Ureter (tissue), 1 donor: ENCODE data around the gene RFX5. TPM values are rescaled to one million over a fixed set of nuclear protein-coding genes. Genes with fewer than 3 reads are reported as not detected.
"Not testable (repeated sequence)": the region's sequence is repeated elsewhere in the genome, so short reads cannot be mapped to it uniquely, and the experiment has no call there.

Experiments used
- DNase-seq: peaks from one replicate; pipeline ENCODE4 v3.0.0-alpha.2; 2020; ENCODE audit warnings: low spot score
- total RNA-seq: library from RNA; stranded (reverse); gene quantifications from one replicate; pipeline ENCODE4 v1.2.4, GENCODE V29; 2023
- donor health status: DM: yes; HTN: yes; CAD: no.

RFX5 gene
- total RNA-seq, 1 donor from 2014 or later: 32.5 TPM

DNA sequence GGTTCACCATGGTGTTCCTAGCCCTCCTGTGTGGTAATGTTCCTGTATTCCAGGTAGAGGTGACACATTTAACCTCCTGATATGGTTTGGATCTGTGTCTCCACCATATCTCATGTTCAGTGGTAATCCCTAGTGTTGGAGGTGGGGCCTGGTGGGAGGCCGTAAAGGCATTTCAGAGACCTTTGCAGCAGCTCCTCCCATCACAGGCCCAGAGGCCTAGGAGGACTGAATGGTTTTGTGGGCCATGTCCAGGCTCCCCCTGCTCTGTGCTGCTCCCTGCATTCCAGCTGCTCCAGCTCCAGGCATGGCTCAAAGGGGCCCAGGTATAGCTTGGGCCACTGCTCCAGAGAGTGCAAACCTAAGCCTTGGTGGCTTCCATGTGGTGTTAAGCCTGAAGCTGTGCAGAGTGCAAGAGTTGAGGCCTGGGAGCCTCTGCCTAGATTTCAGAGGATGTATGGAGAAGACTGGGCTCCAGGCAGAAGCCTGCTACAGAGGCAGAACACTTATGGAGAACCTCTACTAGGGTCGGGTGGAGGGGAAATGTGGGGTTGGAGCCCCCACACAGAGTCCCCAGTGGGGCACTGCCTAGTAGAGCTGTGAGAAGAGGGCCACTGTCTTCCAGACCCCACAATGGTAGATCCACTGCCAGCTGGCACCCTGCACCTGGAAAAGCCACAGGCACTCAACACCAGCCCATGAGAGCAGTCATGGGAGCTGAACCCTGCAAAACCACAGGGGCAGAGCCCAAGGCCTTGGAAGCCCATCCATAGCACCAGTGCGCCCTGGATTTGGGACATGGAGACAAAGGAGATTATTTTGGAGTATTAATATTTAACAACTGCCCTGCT is 15.5 kb upstream of the RFX5 start:
- DNase-seq: no peak

GRCh38 chr1:151361883-151362282 is 14.8 kb upstream of the RFX5 start:
- no peak for DNase-seq

GRCh38 chr1:151356696-151357095 is 9.6 kb upstream of the RFX5 start:
- DNase-seq: no peak

DNA sequence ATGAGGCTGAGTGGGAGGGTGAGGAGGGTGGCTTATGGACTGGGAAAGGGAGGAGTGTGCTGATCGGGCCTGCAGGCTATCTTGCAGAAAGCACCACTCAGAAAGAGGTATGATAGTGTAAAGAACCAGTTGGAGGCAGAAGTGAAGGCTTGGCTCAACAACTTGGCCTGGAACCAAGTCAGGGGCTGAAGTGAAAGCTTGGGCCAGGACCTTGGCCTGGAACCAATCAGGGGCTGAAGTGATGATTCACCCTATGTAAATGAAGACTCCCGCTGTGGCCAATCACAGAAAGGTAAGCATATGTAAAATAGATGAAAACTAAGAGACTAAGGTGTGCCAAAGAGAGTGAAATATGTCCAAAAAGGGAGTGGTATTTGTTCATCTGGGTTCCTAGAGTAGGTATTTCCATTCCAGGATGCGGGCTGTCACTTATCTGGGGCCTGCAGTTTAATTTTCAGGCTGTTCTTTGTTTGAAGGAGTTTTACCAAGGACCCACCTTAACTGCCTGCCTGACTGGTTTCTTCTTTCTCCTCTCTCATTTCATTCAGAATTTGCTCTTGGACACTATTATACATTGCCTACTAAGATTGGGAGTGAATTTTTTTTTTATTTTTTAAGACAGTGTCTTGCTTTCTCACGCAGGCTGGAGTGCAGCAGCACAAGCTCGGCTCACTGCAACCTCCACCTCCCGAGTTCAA is 5.1 kb upstream of the RFX5 start:
- DNase-seq: no peak

DNA sequence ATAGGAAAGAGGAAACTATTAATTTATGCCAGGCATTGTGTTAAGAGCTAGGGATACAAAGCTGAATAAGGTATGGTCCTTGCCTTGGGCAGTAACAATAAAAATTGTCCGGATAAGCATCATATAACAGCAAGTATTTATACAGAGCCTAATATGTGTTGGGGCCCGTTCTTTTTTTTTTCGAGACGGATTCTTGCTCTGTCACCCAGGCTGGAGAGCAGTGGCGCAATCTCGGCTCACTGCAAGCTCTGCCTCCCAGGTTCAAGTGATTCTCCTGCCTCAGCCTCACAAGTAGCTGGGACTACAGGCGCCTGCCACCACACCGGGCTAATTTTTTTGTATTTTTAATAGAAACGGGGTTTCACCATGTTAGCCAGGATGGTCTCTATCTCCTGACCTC is 3.3 kb upstream of the RFX5 start:
- DNase-seq: not testable (repeated sequence)

DNA sequence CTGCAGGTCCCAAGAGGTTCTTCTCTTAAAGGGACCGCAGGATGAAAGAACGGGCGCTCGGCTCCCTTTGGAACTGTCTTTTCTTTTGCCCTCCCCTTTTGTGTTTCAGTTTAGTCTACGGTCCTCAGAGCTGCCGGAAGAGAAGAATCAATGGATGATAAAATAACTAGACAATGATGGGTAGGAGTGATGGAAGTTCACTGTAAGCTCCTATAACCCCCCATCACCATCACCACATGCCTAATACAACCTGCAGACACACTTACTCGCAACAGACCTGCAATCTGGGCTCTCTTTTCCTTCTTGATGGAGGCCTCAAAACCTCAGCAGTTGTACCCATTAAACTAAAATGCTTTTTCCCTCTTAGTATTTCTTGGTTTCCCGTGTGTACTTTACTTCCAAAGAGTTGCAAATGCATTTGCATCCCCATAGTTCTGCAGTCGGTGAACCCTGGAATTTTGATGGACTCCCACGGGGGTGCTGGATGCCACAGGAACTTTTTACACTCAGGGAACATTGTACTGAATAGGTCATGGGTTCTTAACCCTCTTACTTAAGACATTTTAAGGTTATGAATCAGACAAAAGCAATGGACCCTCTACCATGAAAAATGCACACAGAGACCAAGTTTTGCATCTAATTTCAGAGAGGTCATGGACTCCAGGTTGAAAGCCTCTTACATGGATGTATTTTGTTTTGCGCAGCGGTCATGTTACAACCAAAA is 633 bp upstream of the RFX5 start:
- no peak for DNase-seq

DNA sequence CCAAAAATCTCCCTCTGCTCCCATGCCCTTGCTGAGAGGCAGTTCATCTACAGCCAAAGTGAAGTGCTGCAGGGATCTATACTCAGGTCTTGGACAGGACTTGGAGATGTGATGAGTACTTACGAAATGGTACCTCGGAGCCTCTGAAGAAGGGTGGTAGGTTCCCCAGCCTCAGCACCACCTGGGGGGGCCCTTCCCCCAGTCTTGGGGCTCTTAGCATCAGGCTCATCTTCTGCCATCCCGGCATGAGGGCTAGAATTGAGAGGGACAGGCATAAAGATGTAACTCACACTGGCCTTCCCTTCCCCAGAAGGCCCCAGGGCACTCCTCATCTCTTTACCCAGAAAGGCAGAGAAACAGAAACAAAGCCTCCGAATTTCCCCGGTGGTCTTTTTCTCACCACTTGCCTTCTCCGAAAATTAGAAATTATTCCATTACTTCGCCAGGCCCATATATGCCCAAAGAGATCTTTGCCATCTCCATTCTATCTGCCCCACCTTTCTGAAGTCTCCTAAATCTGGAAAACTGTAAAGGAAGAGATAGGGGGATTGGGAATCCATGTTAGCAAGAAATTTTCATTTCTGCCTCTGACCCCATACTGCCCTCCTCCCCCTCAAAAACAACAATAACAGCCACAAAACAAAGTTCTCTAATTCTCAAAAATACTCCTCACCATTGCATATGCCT is 827 bp downstream of the RFX5 start:
- DNase-seq: no peak

- no peak for DNase-seq
These were observed 2.8 kb downstream of the RFX5 start for GRCh38 chr1:151344291-151344690.

DNA sequence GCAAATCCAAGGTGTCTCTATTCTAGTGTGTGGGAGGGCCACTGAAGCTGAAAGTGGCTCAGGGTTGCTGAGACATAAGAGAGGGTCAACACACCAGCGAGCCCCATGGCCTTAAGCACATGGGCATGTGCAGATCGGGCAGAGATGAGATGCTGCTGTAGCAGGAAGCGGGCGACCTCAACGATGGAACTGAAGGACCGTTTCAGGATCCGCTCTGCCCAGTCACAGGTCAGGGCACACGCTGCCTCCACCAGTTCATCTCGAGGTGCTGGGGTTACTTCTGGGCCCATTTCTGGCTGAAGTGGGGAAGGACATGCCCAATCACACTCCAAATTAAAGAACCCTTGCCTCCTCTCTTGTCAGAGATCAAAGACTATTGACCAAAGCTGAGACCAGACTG is 3.5 kb downstream of the RFX5 start:
- no peak for DNase-seq

- DNase-seq: no peak
These were observed 4.5 kb downstream of the RFX5 start for GRCh38 chr1:151342569-151342968.

DNA sequence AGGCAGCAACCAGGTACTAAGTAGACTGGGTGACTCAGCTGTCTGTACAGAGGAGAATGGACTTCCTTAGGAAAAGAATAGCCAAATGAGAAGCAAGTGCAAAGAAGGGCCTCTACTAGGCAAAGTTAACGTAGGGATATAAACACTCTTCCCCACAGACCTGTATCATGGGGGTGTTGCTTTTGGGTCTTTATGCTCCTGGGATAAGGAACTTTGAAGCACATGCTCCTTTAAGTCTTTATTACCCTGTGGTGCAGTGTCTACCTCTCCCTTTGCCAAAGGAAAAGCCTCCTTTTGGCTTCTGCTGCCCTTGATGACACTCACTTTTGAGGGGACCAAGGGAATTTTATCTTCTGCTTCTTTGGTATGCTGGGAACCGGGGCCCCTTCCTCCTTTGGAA is 5.0 kb downstream of the RFX5 start:
- DNase-seq: no peak

GRCh38 chr1:151340870-151341754 is 5.9 kb downstream of the RFX5 start:
- DNase-seq: no peak

- DNase-seq: no peak
These were observed 10.5 kb downstream of the RFX5 start for GRCh38 chr1:151336556-151336955.

DNA sequence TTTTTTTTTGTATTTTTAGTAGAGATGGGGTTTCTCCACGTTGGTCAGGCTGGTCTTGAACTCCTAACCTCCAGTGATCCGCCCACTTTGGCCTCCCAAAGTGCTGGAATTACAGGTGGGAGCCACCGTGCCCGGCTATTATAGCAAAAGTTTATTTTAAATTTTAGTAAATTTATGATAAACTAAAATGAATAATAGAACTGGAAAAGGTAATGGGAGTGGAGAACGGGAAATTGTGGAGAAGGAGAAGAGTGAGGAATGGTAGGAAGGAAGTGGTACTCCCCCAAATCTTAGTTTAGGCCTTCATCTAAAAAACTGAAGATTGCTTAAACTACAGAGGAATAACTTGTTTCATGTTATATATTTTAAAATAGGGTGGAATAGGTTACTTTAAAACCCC is 12.2 kb downstream of the RFX5 start:
- no peak for DNase-seq

- DNase-seq: no peak
These were observed 19.0 kb downstream of the RFX5 start for GRCh38 chr1:151327903-151328674.

GRCh38 chr1:151327223-151327902 is 19.7 kb downstream of the RFX5 start, which contains the start of gene PI4KB:
Gene PI4KB (minus strand): TSS chr1:151327416. CDS start chr1:151316481, 10,935 bp downstream.
- DNase-seq: peak; percentile 95

GRCh38 chr1:151326619-151327222 is 20.3 kb downstream of the RFX5 start:
- peak; percentile 63 for DNase-seq

DNA sequence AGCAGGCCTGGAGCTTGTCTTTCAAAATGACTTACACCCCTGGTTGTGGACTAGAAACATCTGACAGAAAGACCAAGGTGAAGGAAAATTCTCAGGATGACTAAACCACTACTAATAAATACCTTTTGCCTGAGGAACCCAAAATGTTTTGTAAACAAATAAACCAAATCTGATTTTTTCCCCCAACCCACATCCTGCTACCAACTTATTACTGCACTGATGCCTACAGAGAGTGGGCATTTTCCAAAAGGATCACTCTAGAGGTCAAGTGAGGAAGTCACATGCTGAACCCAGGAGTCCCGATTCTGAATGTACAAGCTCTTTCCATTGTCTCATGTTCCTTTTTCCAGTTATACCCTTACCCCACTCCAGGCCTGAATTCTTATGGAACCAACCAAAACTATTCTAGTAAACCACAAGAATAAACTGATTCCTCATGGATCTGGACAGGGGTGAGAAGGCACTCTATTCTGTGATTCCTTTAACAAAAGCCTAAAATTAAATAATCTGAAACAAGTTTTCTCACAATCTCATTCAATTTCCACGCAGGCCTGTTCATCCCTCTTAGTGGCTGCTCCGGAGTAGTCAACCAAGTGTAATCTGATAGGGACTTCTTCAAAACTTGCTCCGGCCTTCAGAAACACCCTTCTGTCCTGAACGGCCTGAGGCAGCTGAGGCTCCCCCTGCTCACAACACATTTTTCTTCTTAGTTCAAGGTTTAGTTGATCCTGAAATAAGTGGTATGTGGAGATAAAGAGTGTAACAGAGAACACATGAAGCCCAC is 21.2 kb downstream of the RFX5 start:
- no peak for DNase-seq
